HG03280 (cell line): Measurements from ENCODE around the gene TMEM204.

Experiments used
- ATAC-seq: cut with Tn5 transposase; IDR thresholded peaks from one replicate; pipeline ENCODE4 v1.9.1; 2021; ENCODE audit warnings: mild to moderate bottlenecking, moderate library complexity; ENCODE audit not compliant: unreplicated experiment

TMEM204 gene

DNA sequence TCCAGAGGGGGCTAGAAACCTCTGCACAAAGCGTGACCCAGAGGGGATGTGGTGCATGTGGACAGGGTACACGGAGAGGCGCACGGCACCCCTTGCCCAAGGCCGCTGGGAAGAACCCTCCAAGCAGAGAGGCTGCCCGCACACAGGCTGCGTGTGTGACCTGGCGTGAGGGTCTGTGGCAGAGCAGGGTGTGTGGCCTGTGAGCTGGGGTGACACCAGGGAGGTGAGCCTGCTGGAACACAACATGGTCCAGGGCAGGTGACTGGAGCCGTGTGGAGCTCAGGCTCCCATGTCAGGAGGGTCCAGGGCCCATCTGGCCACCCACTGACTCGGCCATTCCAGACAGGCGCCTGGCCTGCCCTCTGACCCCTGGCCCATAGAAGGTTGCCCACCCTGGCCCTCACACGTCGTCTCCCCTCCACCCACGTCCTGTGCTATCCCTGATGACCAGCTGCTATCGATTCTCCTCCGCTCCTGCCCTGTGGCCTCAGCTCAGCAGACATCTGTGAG, 14.8 kb upstream of the TMEM204 start:
- no peak for ATAC-seq

DNA sequence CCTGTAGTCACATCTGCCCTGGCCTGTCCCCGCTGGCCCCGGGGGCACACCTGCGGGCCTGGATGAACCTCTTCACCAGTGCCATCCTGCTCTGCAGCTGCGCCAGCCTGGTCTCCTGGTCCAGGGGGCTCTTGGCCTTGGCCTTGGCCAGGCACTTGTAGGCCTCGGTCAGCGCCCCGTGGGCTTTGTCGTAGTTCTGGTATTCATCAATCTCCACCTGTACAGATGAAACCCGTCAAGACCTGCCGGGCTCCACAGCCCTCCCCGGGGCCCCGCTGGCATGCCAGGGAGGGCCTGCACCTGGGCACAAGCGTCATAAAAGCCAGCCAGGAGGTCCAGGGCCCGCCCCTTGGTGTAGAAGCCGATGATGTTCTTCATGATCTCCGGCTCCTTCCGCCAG, 13.6 kb upstream of the TMEM204 start:
- ATAC-seq: no peak

DNA sequence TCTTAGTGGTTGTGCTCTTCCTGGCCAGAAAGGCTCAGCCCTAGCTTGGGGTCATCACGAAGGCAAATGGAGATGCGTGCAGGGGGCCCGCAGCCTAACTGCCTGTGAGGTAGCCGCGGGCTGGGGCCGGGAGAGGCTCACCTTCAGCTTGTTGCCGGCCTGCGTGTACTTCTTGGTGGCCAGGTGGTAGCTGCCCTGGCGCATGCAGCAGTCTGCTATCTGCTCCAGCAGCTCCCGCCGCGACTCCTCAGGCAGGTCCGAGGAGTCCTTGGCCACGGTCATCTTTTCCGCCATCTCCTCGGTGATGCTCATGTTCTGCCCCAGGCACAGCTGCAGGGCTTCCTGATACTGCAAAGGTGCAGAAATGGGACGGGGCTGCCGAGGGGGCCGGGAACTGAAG, 13.0 kb upstream of the TMEM204 start:
- ATAC-seq: no peak

DNA sequence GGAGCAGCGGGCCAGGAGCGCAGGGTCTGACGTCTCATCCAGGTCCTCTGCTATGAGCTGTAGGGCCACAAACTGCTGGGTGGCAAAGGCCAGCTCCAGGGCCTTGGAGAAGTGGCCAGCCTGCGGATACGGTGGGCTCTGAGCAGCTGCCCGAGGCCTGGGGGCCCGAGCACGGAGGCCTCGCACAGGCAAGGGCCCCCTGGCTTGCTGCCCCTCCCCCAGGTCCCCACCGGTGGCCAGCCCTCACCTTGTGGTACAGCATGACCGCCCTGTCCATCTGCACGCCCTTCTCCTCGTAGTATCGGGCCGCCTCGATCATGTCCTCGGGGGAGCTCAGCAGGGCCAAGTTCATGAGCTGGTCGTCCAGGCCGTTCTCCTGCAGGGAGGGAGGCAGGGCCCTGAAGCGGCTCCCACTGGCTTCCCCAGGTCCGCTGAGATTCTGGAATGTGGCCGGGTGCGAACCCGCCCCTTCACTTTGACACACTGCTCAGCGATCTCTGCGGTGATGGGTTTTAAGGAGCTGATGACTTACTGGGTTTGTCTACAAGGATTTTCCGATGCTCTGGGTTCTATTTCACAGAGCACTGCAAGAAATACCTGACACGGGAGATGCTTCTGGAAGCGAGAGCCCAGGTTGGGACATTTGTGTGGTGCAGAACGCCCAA, 9.8 kb upstream of the TMEM204 start:
- ATAC-seq: no peak

DNA sequence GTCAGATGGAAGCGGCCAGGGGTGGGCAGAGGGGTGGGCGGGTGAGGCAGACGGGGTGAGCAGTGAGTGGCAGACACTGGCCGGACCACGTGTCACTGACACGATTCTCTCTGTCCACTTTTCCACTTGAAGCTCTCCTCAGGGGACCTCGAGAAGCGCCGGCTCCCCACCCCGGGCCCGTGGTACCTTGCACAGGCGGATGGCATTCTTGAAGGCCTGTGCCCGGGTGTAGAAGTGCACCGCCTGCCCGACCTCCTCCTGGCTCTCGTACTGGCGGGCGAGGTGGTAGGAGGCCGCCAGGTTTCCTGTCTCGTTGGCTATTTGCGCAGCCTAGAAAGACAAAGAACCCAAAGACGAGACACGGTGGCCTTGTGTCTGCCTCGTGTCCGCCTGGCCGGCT, 9.1 kb upstream of the TMEM204 start:
- no peak for ATAC-seq

DNA sequence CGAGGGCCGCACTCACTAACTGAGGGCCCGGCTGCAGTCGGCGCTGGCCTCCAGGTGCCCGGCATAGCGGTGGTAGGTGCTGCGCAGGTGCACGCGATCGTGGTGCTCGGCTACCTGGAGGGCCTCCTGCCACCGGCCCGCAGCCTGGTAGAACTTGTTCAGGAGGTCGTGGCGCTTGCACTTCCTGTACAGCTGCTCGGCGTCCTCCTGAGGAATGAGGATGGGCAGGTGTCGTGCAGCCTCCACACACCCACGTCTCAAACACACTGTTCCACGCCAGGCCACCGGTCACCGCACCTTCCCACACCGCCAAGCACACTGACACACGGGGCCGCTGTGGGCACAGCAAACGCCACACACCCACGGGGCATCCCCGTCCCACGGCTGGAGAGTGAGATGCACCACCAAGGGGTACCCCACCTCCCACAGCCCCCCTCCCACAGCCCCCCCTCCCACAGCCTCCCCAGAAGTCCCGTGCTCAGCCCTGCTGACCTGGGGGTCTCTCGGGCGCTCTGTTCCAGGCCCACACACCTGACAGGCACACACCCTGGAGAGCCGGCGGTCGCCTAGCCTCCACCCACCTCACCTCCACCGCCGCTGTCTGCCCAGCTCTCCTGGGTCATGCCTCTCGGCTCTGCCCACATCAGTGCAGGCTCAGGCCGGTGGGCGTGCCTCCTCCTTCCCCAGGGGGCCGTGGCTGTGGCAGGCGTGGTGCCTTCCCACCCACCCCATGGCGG, 7.4 kb upstream of the TMEM204 start:
- no peak for ATAC-seq

DNA sequence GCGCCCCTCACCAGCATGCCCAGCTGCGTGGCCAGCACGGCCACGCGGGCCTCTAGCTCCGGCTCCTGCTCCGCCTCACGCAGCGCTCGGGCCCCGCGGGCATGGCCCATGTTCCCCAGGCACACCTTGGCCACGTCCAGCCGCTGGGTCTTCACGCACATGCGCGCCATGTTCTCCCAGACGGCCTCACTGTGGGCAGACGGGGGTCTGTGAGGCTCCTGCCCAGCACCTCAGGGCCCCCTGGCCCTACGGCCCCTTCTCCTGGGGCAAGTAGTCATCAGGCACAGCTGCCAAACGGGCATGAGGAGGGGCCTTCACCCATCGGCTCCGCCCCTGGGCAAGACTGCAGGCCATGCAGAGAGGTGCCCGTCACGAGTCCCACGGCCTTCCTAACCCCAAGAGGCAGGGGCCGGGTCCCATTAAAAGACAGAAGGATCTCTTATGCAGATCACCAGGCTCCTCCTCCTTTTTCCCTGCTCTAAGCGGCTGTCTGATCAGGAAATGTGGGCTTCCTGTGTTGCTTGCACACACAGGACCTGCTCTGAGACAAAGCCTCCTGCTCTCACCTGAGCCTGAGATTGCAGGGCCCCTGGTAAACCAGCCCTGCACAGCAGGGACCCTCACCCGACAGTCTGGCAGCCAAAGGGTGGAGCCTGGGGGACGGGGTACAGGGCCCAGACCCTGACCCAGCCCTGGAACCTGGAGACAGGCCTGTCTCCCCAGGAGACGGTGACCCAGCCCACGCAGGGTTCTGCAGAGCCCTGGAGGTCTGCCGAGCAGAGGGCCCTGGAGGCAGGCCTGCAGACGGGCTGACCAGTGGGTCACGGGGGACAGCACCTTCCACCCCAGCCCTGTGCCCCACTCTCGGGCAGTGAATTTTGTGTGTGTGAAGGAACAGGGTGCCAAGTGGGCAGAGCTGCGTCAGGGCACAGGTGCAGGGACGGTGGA, 6.6 kb upstream of the TMEM204 start:
- ATAC-seq: no peak

DNA sequence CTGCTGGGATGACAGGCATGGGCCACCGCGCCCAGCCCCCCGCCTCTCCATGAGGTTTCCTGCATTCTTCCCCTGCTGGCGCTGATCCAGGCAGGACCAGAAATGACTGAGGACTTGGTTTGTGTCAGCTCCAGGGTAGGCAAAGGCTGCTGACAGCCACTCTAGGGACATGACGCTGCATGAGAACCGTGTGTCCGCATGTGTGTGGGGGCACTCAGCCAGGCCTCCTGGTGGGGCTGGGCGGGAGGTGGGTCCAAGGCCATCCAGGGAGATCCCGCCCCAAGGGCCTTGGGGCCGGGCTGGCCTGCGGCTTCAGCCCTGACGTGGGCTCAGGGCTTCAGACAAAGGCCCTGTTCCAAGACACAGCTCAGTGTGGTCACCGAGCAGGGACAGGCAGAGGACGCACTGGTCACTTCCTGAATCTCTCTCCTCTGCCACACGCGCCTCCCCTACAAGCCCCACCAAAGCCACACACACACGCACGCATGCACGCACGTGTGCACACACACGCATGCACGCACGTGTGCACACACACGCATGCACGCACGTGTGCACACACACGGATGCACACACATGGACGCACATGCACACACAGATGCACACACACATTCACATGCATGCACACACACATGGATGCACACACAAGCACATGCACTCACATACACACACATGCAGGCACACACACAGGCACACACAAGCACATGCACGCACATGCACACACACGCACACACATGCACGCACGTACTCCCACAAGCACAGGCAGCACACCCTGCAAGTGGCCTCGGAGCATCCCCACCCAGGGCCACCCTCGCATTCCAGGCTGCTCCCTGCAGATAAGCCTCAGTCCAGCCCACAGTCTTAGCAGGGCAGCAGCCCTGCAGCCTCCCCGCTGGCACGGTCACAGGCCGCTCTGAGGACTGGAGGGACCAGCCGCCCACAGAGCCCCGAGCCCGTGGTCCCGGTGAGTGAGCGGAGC, 5.3 kb upstream of the TMEM204 start:
- no peak for ATAC-seq

DNA sequence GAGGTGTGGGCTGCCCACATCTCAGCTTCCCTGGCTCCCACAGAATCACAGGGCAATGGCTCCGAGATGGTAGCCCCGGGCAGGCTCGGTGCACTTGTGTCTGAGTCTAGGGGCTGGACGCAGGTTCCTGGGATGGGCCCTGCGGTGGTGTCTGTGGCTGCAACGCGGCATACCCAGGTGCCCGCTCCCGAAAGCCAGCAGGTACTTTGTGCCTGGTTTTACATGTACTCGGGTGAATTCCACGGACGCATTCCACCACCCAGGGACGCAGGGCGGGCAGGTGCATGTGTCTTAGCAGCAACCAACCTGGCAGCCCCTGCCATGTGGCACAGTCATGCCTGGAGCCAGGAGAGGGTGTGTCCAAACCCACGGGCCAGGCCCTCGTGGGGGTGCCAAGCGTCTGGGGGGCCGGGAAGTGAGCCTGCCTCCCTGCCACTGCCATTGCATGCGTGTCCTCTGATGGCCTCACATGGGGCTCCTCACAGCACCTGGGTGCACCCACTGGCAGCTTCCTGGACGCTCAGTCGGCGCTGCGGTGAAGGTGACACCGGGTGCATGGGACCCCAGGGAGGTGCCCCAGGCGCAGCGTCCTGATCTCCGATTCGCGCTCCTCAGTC, 4.4 kb upstream of the TMEM204 start:
- no peak for ATAC-seq

DNA sequence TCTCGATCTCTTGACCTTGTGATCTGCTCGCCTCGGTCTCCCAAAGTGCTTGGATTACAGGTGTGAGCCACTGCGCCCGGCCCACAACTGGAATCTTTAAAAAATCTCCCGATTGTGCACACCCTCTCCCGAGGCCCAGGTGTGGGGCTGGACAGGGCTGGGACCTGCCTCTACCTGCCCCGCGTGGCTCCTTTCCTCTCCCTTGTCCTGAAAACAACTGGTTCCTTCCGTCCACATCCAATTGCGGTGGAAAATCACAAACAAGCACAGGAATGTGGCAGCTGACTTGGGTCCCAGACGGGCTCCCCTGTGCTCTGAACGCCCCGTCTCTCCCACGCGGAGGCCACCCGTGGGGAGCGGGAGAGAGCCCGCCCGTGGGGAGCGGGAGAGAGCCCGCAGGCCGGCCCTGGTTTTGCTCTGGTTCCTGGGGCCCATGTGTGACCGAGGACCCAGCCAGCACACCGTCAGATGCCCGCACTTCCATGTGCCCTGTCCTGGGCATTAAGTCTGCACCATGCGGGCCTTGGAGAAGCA, 3.0 kb upstream of the TMEM204 start:
- no peak for ATAC-seq

DNA sequence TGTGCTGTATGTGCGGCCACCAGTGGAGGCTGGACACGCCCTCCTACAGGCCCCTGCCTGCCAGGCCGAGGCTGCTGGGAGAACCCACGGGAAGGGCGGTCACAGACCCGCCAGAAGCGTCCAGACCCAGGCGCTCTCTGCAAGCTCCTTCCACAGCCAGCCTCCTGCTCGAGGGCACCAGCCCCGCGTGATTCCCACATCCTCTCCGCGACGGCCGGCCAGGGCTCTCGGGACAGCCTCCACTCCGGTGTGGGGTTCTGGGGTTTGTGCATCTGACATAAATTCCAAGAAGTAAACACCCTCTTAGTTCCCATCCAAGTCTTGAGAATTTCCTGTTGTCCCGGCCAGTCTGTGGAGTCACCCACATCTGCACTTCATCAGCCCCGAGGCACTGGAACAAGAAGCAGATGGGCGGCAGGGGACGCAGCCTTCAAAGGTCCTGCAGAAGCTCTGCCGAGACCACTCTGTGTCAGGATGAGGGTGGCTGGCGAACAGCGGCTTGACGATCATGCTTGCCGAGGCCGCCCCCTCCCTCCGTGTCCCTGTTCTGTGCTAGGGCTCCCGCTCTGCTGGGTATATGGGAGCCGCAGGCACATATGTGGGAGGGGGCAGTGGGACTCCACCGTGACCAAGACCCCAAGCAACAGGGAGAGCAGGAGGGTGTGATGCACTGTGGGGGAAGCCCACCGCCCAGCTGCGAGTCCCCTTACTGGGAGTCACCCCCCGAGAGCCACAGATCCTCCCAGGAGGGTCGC, 2.4 kb upstream of the TMEM204 start:
- ATAC-seq: no peak

DNA sequence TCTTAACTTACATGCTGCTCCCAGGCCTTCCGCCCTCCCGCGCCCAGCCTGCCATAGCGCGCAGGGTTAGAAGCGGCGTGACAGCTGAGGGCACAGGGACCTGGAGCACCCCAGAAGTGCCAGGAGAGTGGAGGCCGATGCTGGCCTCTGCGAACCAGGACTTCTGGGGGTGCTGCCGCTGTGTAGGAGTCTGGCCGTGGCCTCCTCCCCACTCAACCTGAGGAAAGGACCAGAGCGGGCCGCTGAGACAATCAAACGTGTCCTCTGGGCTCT, 1.9 kb upstream of the TMEM204 start:
- ATAC-seq: no peak

DNA sequence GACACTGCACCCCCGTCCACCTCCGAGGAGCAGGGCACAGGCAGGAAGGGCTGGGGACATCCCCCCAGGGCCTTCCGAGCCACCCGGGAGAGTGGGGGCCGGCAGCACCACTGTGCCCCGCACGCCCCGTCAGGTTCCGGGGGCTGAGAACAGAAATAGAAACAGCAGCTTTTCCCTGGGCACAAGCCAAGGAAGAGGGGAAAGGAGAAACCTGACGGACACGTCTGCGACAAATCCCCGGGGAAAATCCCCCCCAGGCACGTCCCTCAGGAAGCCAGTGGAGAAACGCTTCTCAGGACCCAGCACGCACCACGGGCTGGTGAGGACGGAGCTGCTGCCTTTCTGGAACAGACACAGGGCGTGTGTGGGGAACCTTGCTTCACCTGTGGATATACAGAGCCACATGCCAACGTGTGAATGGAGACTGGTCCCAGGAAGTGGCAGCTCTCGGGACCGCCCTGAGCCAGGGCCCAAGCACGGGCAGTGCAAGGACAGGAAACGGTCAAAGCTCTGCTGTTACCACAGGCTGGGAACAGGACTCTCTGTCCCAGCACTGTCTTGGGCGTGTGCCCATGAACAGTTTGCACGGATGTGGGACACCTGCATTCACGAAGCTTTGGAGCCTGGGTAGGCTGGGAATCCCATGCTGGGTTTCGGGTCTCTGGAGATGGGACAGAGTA, 1.2 kb upstream of the TMEM204 start:
- ATAC-seq: no peak

DNA sequence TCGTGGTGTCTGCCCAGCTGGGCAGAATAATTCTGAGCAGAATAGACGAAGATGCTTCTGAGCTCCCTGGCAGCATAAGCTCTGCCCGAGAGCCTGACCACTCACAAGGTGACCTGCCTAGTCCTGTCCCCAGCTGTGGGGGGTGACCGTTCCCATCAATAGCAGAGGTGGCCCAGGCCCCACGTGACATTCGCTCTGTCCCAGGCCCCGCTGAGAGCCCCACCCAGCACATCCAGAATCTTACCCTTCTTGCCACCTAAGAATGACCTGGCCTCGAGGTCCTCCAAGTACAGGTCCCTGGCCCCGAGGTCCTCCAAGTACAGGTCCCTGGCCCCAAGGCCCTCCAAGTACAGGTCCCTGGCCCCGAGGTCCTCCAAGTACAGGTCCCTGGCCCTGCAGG, 695 bp upstream of the TMEM204 start:
- ATAC-seq: no peak

DNA sequence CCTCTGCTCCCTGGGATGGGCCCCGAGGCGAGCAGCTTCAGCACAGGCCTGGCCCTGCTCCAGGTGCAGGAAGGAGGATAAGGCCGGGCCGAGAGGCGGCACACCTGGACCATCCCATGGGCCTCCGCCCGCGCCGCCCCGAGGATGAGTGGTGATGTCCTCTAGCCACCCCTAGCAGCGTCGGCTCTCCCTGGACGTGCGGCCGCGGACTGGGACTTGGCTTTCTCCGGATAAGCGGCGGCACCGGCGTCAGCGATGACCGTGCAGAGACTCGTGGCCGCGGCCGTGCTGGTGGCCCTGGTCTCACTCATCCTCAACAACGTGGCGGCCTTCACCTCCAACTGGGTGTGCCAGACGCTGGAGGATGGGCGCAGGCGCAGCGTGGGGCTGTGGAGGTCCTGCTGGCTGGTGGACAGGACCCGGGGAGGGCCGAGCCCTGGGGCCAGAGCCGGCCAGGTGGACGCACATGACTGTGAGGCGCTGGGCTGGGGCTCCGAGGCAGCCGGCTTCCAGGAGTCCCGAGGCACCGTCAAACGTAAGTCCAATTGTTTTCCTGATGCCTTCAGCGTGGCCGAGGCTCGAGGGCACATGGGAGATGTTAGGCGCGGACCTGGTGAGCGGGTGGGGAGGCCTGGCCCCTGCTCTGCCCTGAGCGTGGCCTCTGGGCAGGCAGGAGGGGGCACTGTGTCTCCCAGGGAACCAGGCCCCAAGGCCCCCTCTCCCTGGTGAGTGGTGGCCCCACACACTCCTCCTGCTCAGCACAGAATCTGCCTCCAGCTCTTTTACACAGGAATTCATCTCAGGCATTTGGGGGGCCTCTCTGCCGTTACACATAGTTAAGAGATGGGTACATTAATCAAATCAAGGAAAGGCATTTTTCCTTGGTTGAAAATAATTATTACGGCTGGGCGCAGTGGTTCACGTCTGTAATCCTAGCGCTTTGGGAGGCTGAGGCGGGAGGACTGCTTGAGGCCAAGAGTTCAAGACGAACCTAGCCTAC, 855 bp downstream of the TMEM204 start:
- ATAC-seq: no peak

DNA sequence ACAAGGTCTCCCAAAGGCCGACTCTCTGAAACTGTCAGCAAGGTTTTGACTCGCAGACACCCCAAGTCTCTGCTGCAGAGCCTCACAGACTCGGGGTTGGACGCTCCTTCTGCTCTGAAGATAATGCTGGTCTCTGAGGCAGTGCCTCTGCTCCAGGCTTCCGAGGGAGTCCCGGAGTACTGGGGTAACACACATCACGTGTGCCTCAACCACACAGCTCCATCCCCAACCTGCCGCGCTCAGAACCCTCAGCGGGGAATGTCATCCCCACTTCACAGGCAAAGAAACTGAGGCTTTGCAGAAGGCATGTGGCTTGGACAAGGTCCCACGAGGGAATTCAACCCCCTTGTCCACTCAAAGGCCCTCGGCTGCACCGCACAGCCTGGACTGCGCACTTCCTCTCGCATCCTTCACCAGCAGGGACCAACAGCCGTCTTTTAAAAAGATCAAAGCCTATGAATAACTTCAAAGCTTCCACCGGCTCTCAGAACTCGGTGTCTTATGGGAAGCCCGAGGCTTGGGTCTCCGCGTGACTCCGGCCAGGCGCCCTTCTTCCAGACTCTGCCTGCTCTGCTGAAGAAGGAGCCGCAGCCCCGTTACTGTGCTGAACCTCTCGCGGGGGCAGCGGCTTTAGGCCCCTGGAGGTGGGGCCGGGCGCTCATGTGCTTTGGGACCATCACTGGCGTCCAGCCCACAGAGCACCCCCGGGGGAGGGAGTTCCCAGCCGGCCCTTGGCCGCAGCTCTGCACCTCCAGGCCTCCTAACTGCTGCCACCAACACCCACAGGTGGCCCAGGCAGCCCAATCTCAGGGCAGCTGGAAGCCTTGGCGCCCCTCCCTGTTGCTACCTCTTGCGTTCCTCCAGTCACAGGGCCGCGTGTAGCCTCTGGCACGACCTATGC, 2.2 kb downstream of the TMEM204 start:
- ATAC-seq: no peak
